CD14-positive monocyte (primary cell): ENCODE data around the gene MICAL2. TPM values are rescaled to one million over a fixed set of nuclear protein-coding genes. Genes with fewer than 3 reads are reported as not detected.
A peak's percentile ranks its signal among the peaks of the same experiment; 100 is the strongest.

Experiments used
- DNase-seq, 3 donors: peaks; one replicate each; pipeline ENCODE4 v3.0.0-alpha.2; 2011 to 2022
- H2AFZ ChIP-seq: 2 replicates; pipeline ENCODE4 v1.6.0; 2012; ENCODE audit warnings: mild to moderate bottlenecking, low read depth, low read length, inconsistent platforms; ENCODE audit not compliant: insufficient read depth, poor library complexity, severe bottlenecking
- H3K27ac ChIP-seq, 2 donors: 1 replicate in 1 of 2; 2 replicates in 1 of 2; pipeline ENCODE4 v1.5.1; 2012 to 2013; ENCODE audit warnings: low read length in 2 of 2, control low read depth in 1 of 2, inconsistent platforms in 1 of 2, low read depth in 1 of 2, mild to moderate bottlenecking in 1 of 2
- H3K27me3 ChIP-seq, 2 donors: one replicate each; pipeline versions ENCODE4 v1.6.0 to v1.6.1; 2011 to 2013; ENCODE audit warnings: low read length in 2 of 2; ENCODE audit not compliant: control insufficient read depth in 2 of 2, insufficient read depth in 2 of 2
- H3K36me3 ChIP-seq, 2 donors: replicated peaks in 1 of 2; 1 replicate in 1 of 2; 2 replicates in 1 of 2; pipeline versions ENCODE4 v1.5.1 to v1.6.1; 2012 to 2013; ENCODE audit warnings: low read length in 2 of 2, control low read depth in 1 of 2, inconsistent platforms in 1 of 2, mild to moderate bottlenecking in 1 of 2; ENCODE audit not compliant: insufficient read depth in 2 of 2, control insufficient read depth in 1 of 2
- H3K4me1 ChIP-seq, 2 donors: 1 replicate in 1 of 2; 2 replicates in 1 of 2; pipeline versions ENCODE4 v1.5.1 to v1.6.1; 2012 to 2013; ENCODE audit warnings: low read length in 2 of 2, control low read depth in 1 of 2, inconsistent platforms in 1 of 2, mild to moderate bottlenecking in 1 of 2, moderate library complexity in 1 of 2; ENCODE audit not compliant: insufficient read depth in 2 of 2, control insufficient read depth in 1 of 2
- H3K4me2 ChIP-seq: replicated peaks from 2 replicates; pipeline ENCODE3; 2012; ENCODE audit warnings: low read length, moderate library complexity, mild to moderate bottlenecking; ENCODE audit not compliant: poor library complexity, severe bottlenecking; ENCODE audit errors: extremely low read depth
- H3K4me3 ChIP-seq, 3 experiments: fragments of 200-600 bp in 1 of 3; sonication (generic) in 1 of 3; replicated peaks in 1 of 3; 1 replicate in 2 of 3; 2 replicates in 1 of 3; pipeline ENCODE4 v1.5.1; 2011 to 2013; ENCODE audit warnings: low read length in 3 of 3, mild to moderate bottlenecking in 3 of 3, control low read depth in 2 of 3, low read depth in 2 of 3, inconsistent platforms in 1 of 3, moderate library complexity in 1 of 3
- H3K79me2 ChIP-seq: 2 replicates; pipeline ENCODE4 v1.6.0; 2012; ENCODE audit warnings: mild to moderate bottlenecking, control low read depth, inconsistent platforms, low read length, moderate library complexity; ENCODE audit not compliant: insufficient read depth
- H3K9ac ChIP-seq: 2 replicates; pipeline ENCODE4 v1.6.0; 2017; ENCODE audit warnings: low read length, mild to moderate bottlenecking; ENCODE audit not compliant: insufficient read depth, poor library complexity, severe bottlenecking
- H3K9me3 ChIP-seq, 2 donors: replicated peaks in 1 of 2; 1 replicate in 1 of 2; 2 replicates in 1 of 2; pipeline versions ENCODE4 v1.5.1 to v1.6.1; 2012 to 2013; ENCODE audit warnings: low read length in 2 of 2, control low read depth in 1 of 2; ENCODE audit not compliant: control insufficient read depth in 1 of 2, insufficient read depth in 1 of 2
- H4K20me1 ChIP-seq: 2 replicates; pipeline ENCODE4 v1.6.0; 2012; ENCODE audit warnings: mild to moderate bottlenecking, low read length, control low read depth, moderate library complexity; ENCODE audit not compliant: insufficient read depth
- H3K27ac Mint-ChIP-seq, 7 donors: one replicate each; pipeline ENCODE4 v1.8.0; 2020; ENCODE audit warnings: mild to moderate bottlenecking in 7 of 7, mixed read lengths in 7 of 7, moderate library complexity in 6 of 7, inconsistent platforms in 2 of 7
- H3K27me3 Mint-ChIP-seq, 3 donors: one replicate each; pipeline ENCODE4 v1.8.0; 2021 to 2022; ENCODE audit warnings: low read depth in 3 of 3, mild to moderate bottlenecking in 3 of 3, mixed read lengths in 3 of 3, moderate library complexity in 3 of 3, inconsistent platforms in 1 of 3
- H3K36me3 Mint-ChIP-seq, 2 donors: one replicate each; pipeline ENCODE4 v1.8.0; 2020; ENCODE audit warnings: mixed read lengths in 2 of 2, inconsistent platforms in 1 of 2, mild to moderate bottlenecking in 1 of 2
- H3K4me1 Mint-ChIP-seq: one replicate; pipeline ENCODE4 v1.8.0; 2020; ENCODE audit warnings: mild to moderate bottlenecking, mixed read lengths
- H3K4me3 Mint-ChIP-seq, 2 donors: one replicate each; pipeline ENCODE4 v1.8.0; 2020; ENCODE audit warnings: mild to moderate bottlenecking in 2 of 2, mixed read lengths in 2 of 2, moderate library complexity in 1 of 2
- H3K9me3 Mint-ChIP-seq, 7 donors: one replicate each; pipeline ENCODE4 v1.8.0; 2020 to 2022; ENCODE audit warnings: mixed read lengths in 7 of 7, mild to moderate bottlenecking in 6 of 7, moderate library complexity in 6 of 7, inconsistent platforms in 2 of 7
- CTCF ChIP-seq: fragments of 200-600 bp; IDR thresholded peaks from one replicate; pipeline ENCODE4 v1.8.0; 2022; ENCODE audit warnings: antibody characterized with exemption, mild to moderate bottlenecking
- WGBS: methylation state at CpG from one replicate; pipeline ENCODE4 v1.1.5; 2013; ENCODE audit warnings: missing lambda C conversion rate; ENCODE audit not compliant: insufficient coverage; 5-methylcytosine and 5-hydroxymethylcytosine counted together
- intact Hi-C, 2 donors: fragments of 100-400 bp; cut with micrococcal nuclease; formaldehyde crosslinking; loops; one replicate each; pipeline versions ENCODE4 v1.15.0 to v1.15.1; 2023
- polyA plus RNA-seq, 3 donors: library from polyadenylated mRNA; depleted of rRNA in 1 of 3; unstranded in 2 of 3; stranded (reverse) in 1 of 3; fragments of 300-500 nt in 2 of 3; fragments of >200 nt in 1 of 3; fragmentation: Illumina TruSeq in 2 of 3; gene quantifications; 1 replicate in 2 of 3; 2 replicates in 1 of 3; pipeline ENCODE4 v1.2.3, GENCODE V29; 2012 to 2021

Gene MICAL2
- polyA plus RNA-seq, 3 donors: 39.8 to 72.5 (median 44.0) TPM

- TF ChIP-seq CTCF: no peak
- H3K9me3 Mint-ChIP-seq: peaks cover 0 to 3% (median 0%) of the 10 kb centered on the region in 7 donors
- no CpG with 5 or more reads among the region's 4 CpGs for WGBS
- H3K4me1 Mint-ChIP-seq: peaks cover 10% of the 10 kb centered on the region
- H2AFZ ChIP-seq: no peak overlapping the region
- H3K36me3 ChIP-seq: no peaks in the 10 kb centered on the region
- H3K27me3 ChIP-seq: no peaks in the 10 kb centered on the region
- H3K4me1 ChIP-seq: no peaks in the 10 kb centered on the region
- no peaks in the 10 kb centered on the region for H3K79me2 ChIP-seq
- H3K9ac ChIP-seq: no peak overlapping the region
- H3K4me2 ChIP-seq: no peak overlapping the region
- intact Hi-C loops: no loop called here
- H3K9me3 ChIP-seq: no peaks in the 10 kb centered on the region
- peaks cover 1 to 17% (median 3%) of the 10 kb centered on the region in 3 donors for H3K27me3 Mint-ChIP-seq
- H3K27ac Mint-ChIP-seq: no peak overlapping the region
- no peak for DNase-seq
- no peak overlapping the region for H3K4me3 Mint-ChIP-seq
- peaks cover 21 to 28% of the 10 kb centered on the region in 2 donors for H3K36me3 Mint-ChIP-seq
- H3K4me3 ChIP-seq: no peak overlapping the region
- no peak overlapping the region for H3K27ac ChIP-seq
- H4K20me1 ChIP-seq: no peaks in the 10 kb centered on the region
These were observed 180.9 kb downstream of the MICAL2 start for GRCh38 chr11:12291313-12291712.

- peaks cover 16 to 26% of the 10 kb centered on the region in 2 donors for H3K36me3 Mint-ChIP-seq
- DNase-seq: peak in 1 of 3 donors; percentile 22
- H3K27ac ChIP-seq: no peak overlapping the region
- H4K20me1 ChIP-seq: no peaks in the 10 kb centered on the region
- H3K79me2 ChIP-seq: no peaks in the 10 kb centered on the region
- H2AFZ ChIP-seq: no peak overlapping the region
- intact Hi-C loops: no loop called here
- peaks cover 1 to 13% (median 3%) of the 10 kb centered on the region in 3 donors for H3K27me3 Mint-ChIP-seq
- peaks cover 10% of the 10 kb centered on the region for H3K4me1 Mint-ChIP-seq
- H3K36me3 ChIP-seq: no peaks in the 10 kb centered on the region
- H3K9me3 ChIP-seq: no peaks in the 10 kb centered on the region
- H3K9me3 Mint-ChIP-seq: peaks cover 0 to 3% (median 0%) of the 10 kb centered on the region in 7 donors
- H3K9ac ChIP-seq: no peak overlapping the region
- H3K4me3 Mint-ChIP-seq: no peak overlapping the region
- H3K4me2 ChIP-seq: no peak overlapping the region
- H3K27ac Mint-ChIP-seq: no peak overlapping the region
- no peaks in the 10 kb centered on the region for H3K4me1 ChIP-seq
- H3K4me3 ChIP-seq: no peak overlapping the region
- TF ChIP-seq CTCF: no peak
- H3K27me3 ChIP-seq: no peaks in the 10 kb centered on the region
- WGBS: 73% methylated on average over 3 of the region's 4 CpGs
These were observed 181.4 kb downstream of the MICAL2 start for GRCh38 chr11:12291766-12292165.
